IPS-NIHi7 (cell line): ENCODE results near the gene SIGLEC11.
A peak's percentile ranks its signal among the peaks of the same experiment; 100 is the strongest.
"Not testable (repeated sequence)": the region's sequence is repeated elsewhere in the genome, so short reads cannot be mapped to it uniquely, and the experiment has no call there.

ENCODE experiments used
- DNase-seq: peaks from one replicate; pipeline ENCODE4 v3.0.0; 2012; ENCODE audit warnings: mixed read lengths; ENCODE audit errors: extremely low spot score

SIGLEC11 gene, protein sequence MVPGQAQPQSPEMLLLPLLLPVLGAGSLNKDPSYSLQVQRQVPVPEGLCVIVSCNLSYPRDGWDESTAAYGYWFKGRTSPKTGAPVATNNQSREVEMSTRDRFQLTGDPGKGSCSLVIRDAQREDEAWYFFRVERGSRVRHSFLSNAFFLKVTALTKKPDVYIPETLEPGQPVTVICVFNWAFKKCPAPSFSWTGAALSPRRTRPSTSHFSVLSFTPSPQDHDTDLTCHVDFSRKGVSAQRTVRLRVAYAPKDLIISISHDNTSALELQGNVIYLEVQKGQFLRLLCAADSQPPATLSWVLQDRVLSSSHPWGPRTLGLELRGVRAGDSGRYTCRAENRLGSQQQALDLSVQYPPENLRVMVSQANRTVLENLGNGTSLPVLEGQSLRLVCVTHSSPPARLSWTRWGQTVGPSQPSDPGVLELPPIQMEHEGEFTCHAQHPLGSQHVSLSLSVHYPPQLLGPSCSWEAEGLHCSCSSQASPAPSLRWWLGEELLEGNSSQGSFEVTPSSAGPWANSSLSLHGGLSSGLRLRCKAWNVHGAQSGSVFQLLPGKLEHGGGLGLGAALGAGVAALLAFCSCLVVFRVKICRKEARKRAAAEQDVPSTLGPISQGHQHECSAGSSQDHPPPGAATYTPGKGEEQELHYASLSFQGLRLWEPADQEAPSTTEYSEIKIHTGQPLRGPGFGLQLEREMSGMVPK

GRCh38 chr19:49960980-49961379 lies at the start of gene SIGLEC11:
Gene SIGLEC11 (minus strand): TSS chr19:49961172. CDS start chr19:49961081, 91 bp downstream.
- DNase-seq: not testable (repeated sequence)

DNA sequence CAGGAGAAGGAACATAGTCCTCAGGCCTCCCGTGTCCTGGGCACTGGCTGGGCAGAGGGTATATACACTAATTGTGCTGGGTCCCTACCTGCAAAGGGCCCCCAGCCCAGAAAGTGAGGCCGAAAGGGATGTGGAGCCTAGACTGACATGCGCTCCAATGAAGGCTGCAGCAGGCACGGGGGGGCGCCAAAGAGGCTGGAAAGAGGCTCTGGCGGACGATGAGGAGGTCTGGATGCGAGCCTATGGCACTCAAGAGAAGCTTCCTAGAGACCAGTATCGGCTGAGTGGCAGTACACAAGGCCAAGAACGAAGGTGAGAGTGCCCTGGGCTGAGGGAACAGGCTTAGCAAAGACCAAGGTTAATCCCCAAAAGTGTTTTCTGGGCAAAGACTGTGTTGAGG lies 47.6 kb upstream of the SIGLEC11 start:
- peak; percentile 85 for DNase-seq

GRCh38 chr19:50007947-50008346 lies 47.0 kb upstream of the SIGLEC11 start:
- no peak for DNase-seq

- DNase-seq: no peak
Measured at GRCh38 chr19:50007170-50007569, 46.2 kb upstream of the SIGLEC11 start.

DNA sequence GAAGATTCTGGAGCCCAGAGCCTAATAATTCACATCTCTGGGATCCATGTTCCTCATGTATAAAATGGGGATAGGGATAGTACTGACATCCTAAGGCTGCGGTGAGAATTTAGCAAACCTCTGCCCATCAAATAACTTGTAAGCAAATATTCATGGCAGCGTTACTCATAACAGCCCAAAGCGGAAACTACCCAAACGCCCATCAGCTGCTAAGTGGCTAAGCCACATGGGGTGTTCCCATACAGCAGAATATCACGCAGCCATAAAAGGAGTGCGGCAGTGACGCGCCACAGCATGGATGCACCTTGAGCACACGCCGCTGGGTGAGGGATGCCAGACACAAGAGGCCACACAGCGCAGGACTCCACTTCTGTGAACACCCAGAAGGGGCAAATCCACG lies 44.5 kb upstream of the SIGLEC11 start:
- DNase-seq: no peak

DNA sequence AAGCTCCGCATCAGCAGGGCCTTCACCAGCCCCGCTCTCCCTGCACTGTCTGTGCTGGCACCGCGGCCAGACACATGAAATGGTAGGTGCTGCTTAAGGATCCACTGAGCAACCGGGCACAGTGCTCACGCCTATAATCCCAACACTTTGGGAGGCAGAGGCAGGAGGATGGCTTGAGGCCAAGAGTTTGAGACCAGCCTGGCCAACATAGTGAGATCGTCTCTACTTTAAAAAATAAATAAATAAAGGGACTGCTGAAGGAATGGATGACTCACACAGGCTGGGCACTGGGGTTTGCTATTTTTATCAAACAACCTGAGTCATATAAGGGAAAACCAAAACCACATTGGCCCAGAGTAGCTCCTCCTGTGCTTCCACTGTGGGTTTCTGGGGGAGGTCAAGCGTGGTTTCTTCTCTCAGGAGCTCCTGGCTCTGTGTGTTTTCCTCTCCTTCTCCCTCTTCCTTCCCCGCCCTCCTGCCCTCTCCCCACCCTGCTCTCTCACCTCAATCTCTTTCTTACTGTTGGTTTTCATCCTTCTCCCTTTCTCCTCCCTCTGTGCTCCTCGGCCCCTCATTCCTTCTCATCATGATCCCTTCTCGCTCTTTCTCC lies 42.9 kb upstream of the SIGLEC11 start:
- DNase-seq: no peak

- DNase-seq: no peak
Measured at GRCh38 chr19:50003254-50003788, 42.3 kb upstream of the SIGLEC11 start.

DNA sequence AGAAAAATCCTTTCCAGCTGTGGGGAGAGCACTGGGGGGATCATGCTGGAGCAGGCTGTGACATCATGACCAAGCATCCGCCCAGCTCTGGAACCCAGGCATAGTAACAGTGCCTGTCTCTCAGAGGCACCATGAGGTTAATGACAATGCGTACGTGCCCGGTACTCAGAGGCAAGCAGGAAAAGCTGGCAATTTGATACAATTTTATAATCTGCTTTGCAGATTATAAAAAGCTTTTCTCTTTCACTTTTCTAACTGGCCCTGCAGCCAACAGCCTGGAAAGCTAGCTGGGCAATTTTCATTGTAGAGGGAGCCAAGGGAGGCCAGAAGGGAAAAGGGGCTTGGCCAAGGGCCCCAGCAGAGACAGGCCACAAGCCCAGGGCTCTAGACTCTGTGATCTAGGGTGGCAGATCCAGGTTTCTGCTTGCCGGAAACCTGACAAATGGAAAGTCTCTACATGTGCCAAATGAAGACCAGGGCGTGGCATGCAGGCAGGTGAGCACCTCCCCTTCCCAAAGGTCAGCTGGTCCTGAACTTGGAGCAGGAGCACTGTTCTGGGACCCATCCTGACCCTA lies 41.5 kb upstream of the SIGLEC11 start:
- DNase-seq: no peak

GRCh38 chr19:50001775-50002174 lies 40.8 kb upstream of the SIGLEC11 start:
- no peak for DNase-seq

GRCh38 chr19:50000841-50001557 lies 40.0 kb upstream of the SIGLEC11 start:
- DNase-seq: no peak

GRCh38 chr19:50000038-50000840 lies 39.3 kb upstream of the SIGLEC11 start:
- no peak for DNase-seq

GRCh38 chr19:49999371-50000010 lies 38.5 kb upstream of the SIGLEC11 start:
- no peak for DNase-seq

DNA sequence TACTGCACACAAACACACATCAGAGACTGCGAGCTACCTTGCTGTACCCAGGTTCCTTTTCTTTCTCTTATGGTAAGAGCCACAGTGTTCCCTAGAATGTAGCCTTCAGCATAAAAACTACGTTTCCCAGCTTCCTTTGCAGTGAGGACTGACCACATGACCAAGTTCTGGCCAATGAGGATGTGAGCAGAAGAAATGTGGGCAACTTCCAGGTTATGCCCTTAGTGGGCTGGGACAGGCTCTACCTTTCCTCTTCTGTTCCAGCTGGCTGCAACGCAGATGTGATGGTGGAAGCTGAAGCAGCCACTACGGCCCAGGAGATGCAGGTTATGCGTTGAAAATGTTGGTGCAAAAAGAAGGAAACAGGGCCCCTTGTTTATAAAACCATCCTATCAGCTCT lies 36.7 kb upstream of the SIGLEC11 start:
- peak; percentile 88 for DNase-seq

GRCh38 chr19:49988433-49988832 lies 27.5 kb upstream of the SIGLEC11 start:
- DNase-seq: no peak

- DNase-seq: no peak
Measured at GRCh38 chr19:49988007-49988406, 27.0 kb upstream of the SIGLEC11 start.

- DNase-seq: peak; percentile 95
Measured at GRCh38 chr19:49987159-49987698, 26.3 kb upstream of the SIGLEC11 start.

- DNase-seq: no peak
Measured at GRCh38 chr19:49986354-49986753, 25.4 kb upstream of the SIGLEC11 start.

- DNase-seq: no peak
Measured at GRCh38 chr19:49985871-49986270, 24.9 kb upstream of the SIGLEC11 start.

DNA sequence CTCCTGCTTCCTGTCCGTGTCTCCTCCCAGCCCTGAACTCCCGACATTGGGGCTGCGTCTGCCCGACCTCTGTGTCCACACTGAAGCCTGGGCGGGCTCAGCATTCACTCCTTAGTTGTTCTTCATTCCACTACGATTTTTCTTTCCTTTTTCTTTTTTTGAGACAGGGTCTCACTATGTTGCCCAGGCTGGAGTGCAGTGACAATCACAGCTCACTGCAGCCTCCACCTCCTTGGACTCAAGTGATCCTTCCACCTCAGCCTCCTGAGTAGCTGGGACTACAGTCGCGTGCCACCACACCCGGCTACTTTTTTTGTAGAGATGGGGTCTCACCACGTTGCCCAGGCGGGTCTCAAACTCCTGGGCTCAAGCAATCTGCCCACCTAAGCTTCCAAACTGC lies 23.5 kb upstream of the SIGLEC11 start:
- DNase-seq: no peak
